Adipocyte (in vitro differentiated cells): ENCODE data around the gene GALNT11.

Experiments used
- DNase-seq: peaks from one replicate; pipeline ENCODE4 v3.0.0-alpha.2; 2015; ENCODE audit warnings: low read depth
- H3K27me3 ChIP-seq: replicated peaks from 2 replicates; pipeline ENCODE4 v1.7.0; 2013; ENCODE audit warnings: mild to moderate bottlenecking, low read length, moderate library complexity; ENCODE audit not compliant: control insufficient read depth, insufficient read depth
- H3K36me3 ChIP-seq: 2 replicates; pipeline ENCODE4 v1.7.0; 2013; ENCODE audit warnings: low read length, mild to moderate bottlenecking, moderate library complexity; ENCODE audit not compliant: control insufficient read depth, insufficient read depth, severe bottlenecking
- H3K4me1 ChIP-seq: 2 replicates; pipeline ENCODE4 v1.7.0; 2013; ENCODE audit warnings: mild to moderate bottlenecking, low read length, moderate library complexity; ENCODE audit not compliant: control insufficient read depth, insufficient read depth
- H3K4me3 ChIP-seq: 2 replicates; pipeline ENCODE4 v1.7.0; 2013; ENCODE audit warnings: mild to moderate bottlenecking, low read length, moderate library complexity
- H3K9ac ChIP-seq: 2 replicates; pipeline ENCODE4 v1.7.0; 2013; ENCODE audit warnings: mild to moderate bottlenecking, low read length, moderate library complexity
- H3K9me3 ChIP-seq: 2 replicates; pipeline ENCODE4 v1.7.0; 2013; ENCODE audit warnings: mild to moderate bottlenecking, low read length, moderate library complexity; ENCODE audit not compliant: control insufficient read depth

GALNT11 gene

GRCh38 chr7:152097330-152097729 lies 71.9 kb downstream of the GALNT11 start:
- H3K27me3 ChIP-seq, result no peaks in the 10 kb centered on the region
- no peak overlapping the region for H3K4me3 ChIP-seq
- no peaks in the 10 kb centered on the region for H3K9me3 ChIP-seq
- no peaks in the 10 kb centered on the region for H3K4me1 ChIP-seq
- no peak for DNase-seq
- no peak overlapping the region for H3K9ac ChIP-seq
- H3K36me3 ChIP-seq, result peaks cover 18% of the 10 kb centered on the region

- no peaks in the 10 kb centered on the region for H3K27me3 ChIP-seq
- H3K9ac ChIP-seq, result no peak overlapping the region
- no peak for DNase-seq
- no peaks in the 10 kb centered on the region for H3K9me3 ChIP-seq
- H3K4me1 ChIP-seq, result no peaks in the 10 kb centered on the region
- peaks cover 42% of the 10 kb centered on the region for H3K36me3 ChIP-seq
- no peak overlapping the region for H3K4me3 ChIP-seq
Observed at GRCh38 chr7:152103066-152103465, 77.6 kb downstream of the GALNT11 start.

- Histone ChIP-seq H3K27me3 (no peaks in the 10 kb centered on the region), H3K36me3 (peaks cover 48% of the 10 kb centered on the region), H3K4me1 (no peaks in the 10 kb centered on the region), H3K9ac (no peak overlapping the region), H3K9me3 (no peaks in the 10 kb centered on the region), H3K4me3 (no peak overlapping the region)
- DNase-seq, result no peak
Observed at GRCh38 chr7:152103691-152104090, 78.2 kb downstream of the GALNT11 start.

- H3K36me3 ChIP-seq, result peaks cover 55% of the 10 kb centered on the region
- no peaks in the 10 kb centered on the region for H3K4me1 ChIP-seq
- H3K9me3 ChIP-seq, result no peaks in the 10 kb centered on the region
- H3K4me3 ChIP-seq, result no peak overlapping the region
- no peaks in the 10 kb centered on the region for H3K27me3 ChIP-seq
- DNase-seq, result no peak
- H3K9ac ChIP-seq, result no peak overlapping the region
Observed at GRCh38 chr7:152105205-152105604, 79.7 kb downstream of the GALNT11 start.

GRCh38 chr7:152106990-152107389 lies 81.5 kb downstream of the GALNT11 start:
- DNase-seq, result no peak
- Histone ChIP-seq H3K9me3 (no peaks in the 10 kb centered on the region), H3K9ac (no peak overlapping the region), H3K36me3 (peaks cover 61% of the 10 kb centered on the region), H3K4me1 (no peaks in the 10 kb centered on the region), H3K4me3 (no peak overlapping the region), H3K27me3 (no peaks in the 10 kb centered on the region)

GRCh38 chr7:152107945-152108344 lies 82.5 kb downstream of the GALNT11 start:
- Histone ChIP-seq H3K4me1 (no peaks in the 10 kb centered on the region), H3K36me3 (peaks cover 61% of the 10 kb centered on the region), H3K27me3 (no peaks in the 10 kb centered on the region), H3K9ac (no peak overlapping the region), H3K9me3 (no peaks in the 10 kb centered on the region), H3K4me3 (no peak overlapping the region)
- no peak for DNase-seq

GRCh38 chr7:152108359-152108758 lies 82.9 kb downstream of the GALNT11 start:
- Histone ChIP-seq H3K9ac (no peak overlapping the region), H3K4me3 (no peak overlapping the region), H3K9me3 (no peaks in the 10 kb centered on the region), H3K4me1 (no peaks in the 10 kb centered on the region), H3K36me3 (peaks cover 61% of the 10 kb centered on the region), H3K27me3 (no peaks in the 10 kb centered on the region)
- DNase-seq, result no peak

GRCh38 chr7:152112829-152113228 lies 87.4 kb downstream of the GALNT11 start:
- Histone ChIP-seq H3K36me3 (peaks cover 66% of the 10 kb centered on the region), H3K9ac (no peak overlapping the region)
- DNase-seq, result no peak

GRCh38 chr7:152115021-152115718 lies 89.7 kb downstream of the GALNT11 start:
- Histone ChIP-seq H3K4me1 (no peaks in the 10 kb centered on the region), H3K27me3 (no peaks in the 10 kb centered on the region), H3K9ac (no peak overlapping the region), H3K4me3 (no peak overlapping the region), H3K9me3 (no peaks in the 10 kb centered on the region), H3K36me3 (peaks cover 74% of the 10 kb centered on the region)
- no peak for DNase-seq

More at GRCh38 chr7:152112829-152113228, 87.4 kb downstream of the GALNT11 start:
- Histone ChIP-seq H3K9me3 (no peaks in the 10 kb centered on the region), H3K4me1 (no peaks in the 10 kb centered on the region), H3K27me3 (no peaks in the 10 kb centered on the region), H3K4me3 (no peak overlapping the region)

GRCh38 chr7:152117356-152117755 lies 91.9 kb downstream of the GALNT11 start:
- Histone ChIP-seq H3K4me3 (no peak overlapping the region), H3K9me3 (no peaks in the 10 kb centered on the region), H3K36me3 (peaks cover 82% of the 10 kb centered on the region), H3K4me1 (no peaks in the 10 kb centered on the region), H3K9ac (no peak overlapping the region), H3K27me3 (no peaks in the 10 kb centered on the region)
- DNase-seq, result no peak

- peaks cover 94% of the 10 kb centered on the region for H3K36me3 ChIP-seq
- no peak overlapping the region for H3K4me3 ChIP-seq
- H3K9ac ChIP-seq, result no peak overlapping the region
- DNase-seq, result no peak
- no peaks in the 10 kb centered on the region for H3K4me1 ChIP-seq
- no peaks in the 10 kb centered on the region for H3K27me3 ChIP-seq
- H3K9me3 ChIP-seq, result peaks cover 11% of the 10 kb centered on the region
Observed at GRCh38 chr7:152120210-152120609, 94.7 kb downstream of the GALNT11 start.

GRCh38 chr7:152120776-152121175 lies 95.3 kb downstream of the GALNT11 start:
- Histone ChIP-seq H3K9ac (no peak overlapping the region), H3K27me3 (no peaks in the 10 kb centered on the region), H3K9me3 (peaks cover 11% of the 10 kb centered on the region), H3K4me1 (no peaks in the 10 kb centered on the region), H3K4me3 (no peak overlapping the region), H3K36me3 (peaks cover 94% of the 10 kb centered on the region)
- no peak for DNase-seq
